HG03196 (cell line): ENCODE results near the gene SERPINA4.
"Not testable (repeated sequence)": the region's sequence is repeated elsewhere in the genome, so short reads cannot be mapped to it uniquely, and the experiment has no call there.

Experiments
- ATAC-seq: cut with Tn5 transposase; IDR thresholded peaks from one replicate; pipeline ENCODE4 v1.9.1; 2021; ENCODE audit not compliant: unreplicated experiment

SERPINA4 gene

DNA sequence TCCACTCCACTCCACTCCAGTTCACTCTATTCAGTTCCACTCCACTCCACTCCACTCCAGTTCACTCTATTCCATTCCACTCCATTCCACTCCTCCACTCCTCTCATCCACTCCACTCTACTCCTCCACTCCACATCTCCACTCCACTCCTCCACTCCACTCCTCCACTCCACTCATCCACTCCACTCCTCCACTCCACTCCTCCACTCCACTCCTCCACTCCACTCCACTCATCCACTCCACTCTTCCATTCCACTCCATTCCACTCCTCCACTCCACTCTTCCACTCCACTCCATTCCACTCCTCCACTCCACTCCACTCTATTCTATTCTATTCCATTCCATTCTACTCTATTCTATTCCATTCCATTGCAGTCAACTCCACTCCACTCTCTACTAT is 29.8 kb downstream of the SERPINA4 start:
- ATAC-seq, result no peak

DNA sequence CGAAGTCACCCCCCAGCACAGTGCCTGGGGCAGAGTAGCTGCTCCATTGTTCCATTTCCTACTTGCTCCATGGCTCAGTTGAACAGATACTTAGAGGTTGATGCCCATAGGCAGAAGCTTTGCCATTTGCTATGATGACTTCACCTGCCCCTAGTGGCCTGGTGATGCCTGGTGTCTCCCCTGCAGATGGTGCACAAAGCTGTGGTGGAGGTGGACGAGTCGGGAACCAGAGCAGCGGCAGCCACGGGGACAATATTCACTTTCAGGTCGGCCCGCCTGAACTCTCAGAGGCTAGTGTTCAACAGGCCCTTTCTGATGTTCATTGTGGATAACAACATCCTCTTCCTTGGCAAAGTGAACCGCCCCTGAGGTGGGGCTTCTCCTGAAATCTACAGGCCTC is 30.6 kb downstream of the SERPINA4 start:
- no peak for ATAC-seq

DNA sequence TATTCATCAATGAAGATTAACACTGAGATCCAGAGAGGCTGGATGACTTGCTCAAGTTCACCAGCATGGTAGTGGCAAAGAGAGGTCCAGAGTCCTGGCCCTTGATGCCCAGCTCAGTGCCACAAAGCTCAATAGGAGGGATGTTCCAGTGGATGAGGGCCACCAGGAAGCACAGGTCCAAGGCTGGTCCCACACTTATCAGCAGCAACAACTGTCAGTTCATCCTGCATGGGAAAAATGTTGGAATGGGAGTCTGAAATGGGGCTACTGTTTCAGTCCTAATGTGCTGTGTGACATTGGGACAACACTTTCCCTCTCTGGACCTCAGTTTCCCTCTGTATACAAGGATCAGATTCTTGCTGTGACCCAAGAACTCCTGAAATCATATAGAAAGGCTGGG is 31.2 kb downstream of the SERPINA4 start:
- no peak for ATAC-seq

DNA sequence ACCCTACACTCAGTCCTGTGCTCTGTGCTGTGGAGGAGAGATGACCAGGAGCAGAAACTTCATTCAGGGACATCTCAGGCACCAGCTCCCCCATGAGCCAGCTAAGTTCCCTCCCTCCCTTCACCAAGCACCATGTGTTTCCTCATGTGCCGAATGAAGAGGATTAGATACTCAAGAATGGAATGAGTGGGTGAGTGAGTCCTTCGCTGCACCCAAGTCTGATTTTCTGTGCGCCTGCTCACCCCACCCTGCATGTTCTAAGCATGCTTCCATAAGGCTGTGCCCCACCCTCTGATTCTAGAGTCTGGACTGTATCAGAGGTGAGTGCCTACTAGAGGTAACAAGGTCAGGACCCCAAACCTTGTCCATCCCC is 32.1 kb downstream of the SERPINA4 start:
- ATAC-seq, result no peak

DNA sequence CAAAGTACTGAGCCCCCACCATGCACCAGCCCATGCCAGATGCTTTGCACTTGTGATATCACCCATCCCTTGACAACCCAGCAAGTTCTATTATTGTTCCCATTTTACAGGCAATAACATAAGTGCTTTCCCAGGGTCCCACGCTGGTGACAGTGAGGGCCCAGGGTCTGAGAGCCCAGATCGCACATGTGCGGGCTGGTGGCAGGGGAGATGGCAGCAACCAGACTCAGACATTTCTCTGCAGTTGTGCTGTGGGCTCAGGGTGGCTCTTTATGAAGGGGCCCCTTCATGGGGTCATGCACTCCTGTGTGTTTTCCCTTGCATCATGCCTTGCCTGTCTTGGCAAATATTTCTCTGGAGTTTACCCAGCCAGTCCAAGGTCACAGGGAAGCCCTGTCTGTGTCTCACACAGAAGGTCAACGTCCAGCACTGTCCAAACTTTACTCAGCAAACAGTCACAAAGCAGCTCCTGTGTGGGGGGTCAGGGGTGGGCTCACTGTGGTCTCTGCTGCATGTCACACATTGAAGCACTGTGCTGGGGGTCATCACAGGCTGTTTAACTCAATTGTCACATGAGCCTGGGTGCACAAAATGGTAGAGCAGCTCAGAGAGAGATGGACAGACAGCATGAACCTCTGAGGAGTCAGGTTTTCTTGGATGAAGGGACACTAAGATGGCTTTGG is 32.6 kb downstream of the SERPINA4 start:
- no peak for ATAC-seq

DNA sequence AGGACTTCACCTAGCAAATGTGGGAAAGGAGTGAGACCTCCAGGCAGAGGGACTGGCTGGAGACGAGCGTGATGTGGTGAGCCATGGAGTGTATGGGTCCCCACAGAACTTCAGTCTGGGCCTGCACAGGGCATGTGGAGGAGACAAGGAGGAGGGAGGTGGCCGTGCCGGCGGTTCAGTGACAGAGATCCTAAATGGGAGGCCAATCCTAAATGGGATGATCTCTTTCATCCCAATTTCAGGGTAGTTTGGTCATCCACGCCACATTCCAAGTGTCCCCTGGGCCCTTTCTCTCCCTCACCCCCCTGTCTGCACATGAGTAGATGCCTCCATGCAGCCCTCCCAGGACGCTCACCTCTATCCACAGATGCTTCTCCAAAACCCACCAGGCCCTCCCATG is 33.2 kb downstream of the SERPINA4 start:
- ATAC-seq, result no peak

DNA sequence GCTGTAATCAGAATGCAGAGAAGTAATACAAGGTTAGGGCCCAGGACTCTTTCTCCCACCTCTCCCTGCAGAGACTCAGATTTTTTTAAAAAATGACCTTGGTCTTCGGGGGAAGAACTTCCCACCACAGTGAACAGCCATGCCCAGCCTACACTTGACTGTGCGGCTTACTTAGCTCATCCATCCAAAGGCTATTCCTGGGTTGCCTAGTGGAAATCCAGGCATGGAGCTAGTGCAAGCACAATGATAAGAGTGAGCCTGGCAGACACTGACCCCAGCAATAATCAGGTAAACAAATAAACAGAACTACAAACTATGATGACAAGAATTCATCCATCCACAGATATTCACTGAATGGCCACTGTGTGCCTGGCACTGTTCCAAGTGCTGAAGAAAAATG is 34.7 kb downstream of the SERPINA4 start:
- ATAC-seq, result no peak

DNA sequence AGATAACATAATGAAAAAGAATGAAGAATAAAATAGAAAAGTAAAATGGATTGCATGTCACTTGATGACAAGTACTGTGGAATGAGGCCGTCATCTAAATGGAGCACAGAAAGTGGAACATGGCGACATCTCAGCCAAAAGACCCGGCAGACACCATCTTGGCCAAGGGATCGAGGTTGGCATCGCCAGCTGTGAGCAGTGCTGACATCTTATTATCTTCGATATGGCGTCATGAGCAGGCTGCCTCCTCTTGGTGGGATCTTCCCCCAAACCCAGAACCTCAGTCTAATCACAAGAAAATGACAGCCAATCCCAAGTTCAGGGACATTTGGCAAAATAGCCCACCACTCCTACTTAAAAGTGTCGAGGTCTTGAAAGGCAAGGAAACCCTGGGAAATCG is 35.1 kb downstream of the SERPINA4 start:
- ATAC-seq, result no peak

DNA sequence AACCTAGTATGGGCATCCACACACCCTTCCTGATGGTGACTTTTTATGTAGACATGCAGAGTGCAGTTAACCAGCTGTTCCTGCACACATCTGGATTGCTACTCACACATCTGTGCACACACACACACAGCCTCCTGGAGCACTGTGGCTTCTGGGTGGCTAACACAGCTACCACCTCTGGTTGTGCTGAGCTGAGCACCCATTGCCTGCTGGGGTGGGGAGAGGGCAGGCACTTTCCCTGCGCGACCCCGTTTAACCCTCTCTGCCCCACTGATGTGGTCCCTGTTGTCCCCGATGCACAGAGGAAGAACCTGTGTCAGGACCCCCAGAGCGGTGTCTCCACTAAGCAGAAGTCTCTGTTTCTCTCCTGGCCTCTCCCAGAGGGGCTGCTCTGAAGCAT is 36.5 kb downstream of the SERPINA4 start:
- ATAC-seq, result no peak

DNA sequence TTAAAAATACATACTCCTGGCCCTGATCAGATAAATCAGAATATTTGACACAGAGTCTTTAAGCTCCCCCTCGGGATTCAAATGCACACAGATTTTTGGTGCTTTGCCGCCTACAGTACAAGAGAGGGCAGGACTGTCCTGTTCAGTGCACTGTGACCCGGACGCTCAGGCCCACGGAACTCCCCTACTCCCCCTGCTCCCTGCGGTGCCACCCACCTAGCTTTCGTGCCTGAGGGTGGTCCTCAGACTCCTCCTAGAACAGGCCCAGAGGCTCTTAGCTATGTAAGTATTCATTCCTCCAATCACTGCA is 37.2 kb downstream of the SERPINA4 start:
- ATAC-seq, result no peak

DNA sequence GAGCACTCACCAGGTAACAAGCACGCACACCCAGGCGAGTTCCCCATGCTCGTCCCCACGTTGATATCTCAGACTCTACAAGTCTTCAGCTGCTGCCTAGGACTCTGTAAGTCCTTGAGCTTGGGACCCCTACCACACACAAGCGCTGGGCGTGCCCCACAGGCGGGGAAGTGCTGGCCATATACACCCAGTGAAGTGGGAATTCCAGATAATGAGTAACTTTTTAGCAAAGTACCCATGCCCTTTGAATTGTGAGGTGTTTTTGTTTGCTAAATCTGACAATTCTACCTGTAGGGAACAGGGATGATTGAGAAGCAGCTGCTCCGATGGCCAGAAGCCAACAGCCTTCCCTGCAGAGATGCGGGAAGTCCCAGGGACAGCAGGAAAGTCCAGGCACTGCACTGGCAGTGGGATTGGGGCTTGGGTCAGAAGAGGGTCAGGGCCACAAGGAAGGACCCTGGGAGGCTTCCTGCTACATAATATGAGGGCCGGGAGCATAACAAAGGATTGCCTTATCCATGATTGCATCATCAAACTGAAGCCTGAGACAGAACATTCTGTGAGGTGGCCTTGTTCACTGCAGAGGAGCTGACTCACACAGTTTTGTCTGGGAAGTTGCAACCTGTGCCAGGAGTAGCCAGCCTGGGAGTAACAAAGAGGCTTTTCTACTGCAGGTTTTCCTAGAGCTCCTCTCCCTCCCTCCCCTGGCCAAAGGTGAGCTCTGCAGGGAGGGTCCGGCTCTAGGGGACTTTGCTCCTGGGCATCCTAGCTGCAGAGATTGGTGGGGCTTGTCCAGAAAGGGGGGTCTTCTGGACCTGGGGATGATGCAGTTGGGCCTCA is 37.8 kb downstream of the SERPINA4 start:
- no peak for ATAC-seq

DNA sequence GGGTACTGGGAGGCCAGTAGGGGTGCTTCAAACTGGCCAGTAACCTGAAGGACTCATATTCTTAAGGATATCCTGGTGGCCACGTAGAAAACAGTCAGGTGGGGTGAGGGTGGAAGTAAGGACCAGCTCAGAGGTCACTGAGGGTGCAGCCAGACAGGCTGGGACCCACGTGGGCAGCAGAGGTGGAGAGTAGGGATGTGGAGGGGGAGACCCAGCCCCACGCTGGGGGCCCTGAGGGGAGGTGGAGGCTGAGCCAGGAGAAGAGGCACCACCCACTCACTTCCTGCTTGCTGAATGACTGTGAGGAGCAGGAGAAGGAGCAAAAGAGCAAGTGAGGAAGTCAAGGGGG is 38.4 kb downstream of the SERPINA4 start:
- no peak for ATAC-seq

DNA sequence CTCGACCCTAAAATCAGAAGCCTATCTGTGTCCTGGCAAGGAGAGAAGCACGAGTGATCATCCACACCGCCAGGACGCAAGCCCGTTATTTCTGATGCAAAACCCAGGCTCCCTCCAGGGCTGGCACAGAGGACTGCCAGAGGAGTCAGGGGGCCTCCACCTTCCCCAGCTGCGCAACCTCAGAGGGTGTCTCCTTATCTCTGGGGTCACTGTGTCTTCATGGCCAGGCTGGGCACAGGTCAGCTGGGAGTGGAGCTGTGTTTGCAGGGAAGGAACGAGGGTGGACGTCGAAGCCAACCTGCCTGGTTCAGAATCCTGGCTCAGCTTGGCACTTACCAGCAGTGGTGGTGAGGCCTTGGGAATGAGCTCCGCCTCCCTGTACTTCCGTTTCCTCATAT is 38.9 kb downstream of the SERPINA4 start:
- ATAC-seq, result no peak

DNA sequence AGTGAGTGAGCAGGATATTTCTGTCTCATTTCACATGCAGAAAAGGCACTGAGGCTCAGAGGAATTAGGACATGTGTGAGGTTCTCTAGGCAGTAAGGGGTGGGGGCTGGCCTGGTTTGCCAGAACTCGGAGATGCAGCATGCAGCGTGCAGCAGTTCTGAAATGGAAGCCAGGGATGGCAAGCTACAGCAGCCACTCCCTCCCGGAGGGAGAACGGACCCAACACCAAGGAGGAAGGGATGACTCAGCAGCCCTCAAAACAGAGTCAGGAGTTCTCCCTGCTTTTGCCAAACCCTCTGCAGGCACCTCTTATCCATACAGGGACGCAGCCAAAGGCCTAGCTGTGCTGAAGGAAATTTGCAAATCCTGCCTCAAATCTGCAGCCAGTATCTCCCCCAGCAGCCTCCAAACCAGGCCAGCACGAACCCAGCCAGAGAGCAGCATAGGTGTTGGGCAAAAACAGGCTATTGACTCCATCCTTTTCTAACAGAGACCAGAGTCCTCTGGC is 40.7 kb downstream of the SERPINA4 start:
- ATAC-seq, result no peak

DNA sequence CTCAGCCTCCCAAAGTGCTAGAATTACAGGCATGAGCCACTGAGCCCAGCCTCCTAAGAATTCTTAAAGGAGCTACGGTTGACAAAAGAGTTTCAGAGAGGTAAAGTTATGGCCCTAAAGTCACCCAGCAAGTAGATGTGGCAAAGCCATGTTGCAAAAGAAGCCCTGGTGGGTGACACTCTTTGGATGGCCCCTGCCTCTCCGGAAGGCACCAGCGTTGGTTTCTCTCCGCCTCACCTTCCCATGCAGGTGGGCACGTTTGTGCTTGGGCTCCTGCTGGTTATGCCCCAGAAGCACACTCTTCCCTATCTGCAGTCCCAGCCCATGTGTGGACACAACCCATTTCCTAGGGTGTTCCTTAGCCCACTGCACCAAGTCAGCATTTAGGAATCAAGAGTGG is 41.5 kb downstream of the SERPINA4 start:
- ATAC-seq, result no peak

DNA sequence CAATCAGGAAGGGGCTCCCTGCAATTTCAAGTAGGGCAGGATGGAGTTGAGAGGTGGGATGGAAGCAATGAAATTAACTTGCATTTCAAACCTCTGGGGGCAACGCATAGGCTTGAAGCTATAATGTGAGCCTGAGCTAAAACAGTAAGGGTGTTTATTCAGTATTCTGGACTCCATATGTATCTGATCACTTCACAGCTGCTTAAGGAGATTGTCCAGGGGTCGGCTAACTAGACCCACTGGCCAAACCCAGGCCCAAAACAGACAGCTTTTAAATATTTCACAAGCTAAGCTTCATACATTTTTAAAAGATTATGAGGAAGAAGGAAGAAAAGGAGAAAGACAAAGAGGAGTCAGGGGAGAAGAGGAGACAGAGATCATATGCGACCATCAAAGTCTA is 44.1 kb downstream of the SERPINA4 start:
- no peak for ATAC-seq

DNA sequence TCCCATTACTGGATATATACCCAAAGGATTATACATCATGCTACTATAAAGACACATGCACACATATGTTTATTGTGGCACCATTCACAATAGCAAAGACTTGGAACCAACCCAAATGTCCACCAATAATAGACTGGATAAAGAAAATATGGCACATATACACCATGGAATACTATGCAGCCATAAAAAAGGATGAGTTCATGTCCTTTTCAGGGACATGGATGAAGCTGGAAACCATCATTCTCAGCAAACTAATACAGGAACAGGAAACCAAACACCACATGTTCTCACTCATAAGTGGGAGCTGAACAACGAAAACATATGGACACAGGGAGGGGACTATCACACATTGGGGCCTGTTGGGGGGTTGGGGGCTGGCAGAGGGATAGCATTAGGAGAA is 47.7 kb downstream of the SERPINA4 start:
- not testable (repeated sequence) for ATAC-seq

DNA sequence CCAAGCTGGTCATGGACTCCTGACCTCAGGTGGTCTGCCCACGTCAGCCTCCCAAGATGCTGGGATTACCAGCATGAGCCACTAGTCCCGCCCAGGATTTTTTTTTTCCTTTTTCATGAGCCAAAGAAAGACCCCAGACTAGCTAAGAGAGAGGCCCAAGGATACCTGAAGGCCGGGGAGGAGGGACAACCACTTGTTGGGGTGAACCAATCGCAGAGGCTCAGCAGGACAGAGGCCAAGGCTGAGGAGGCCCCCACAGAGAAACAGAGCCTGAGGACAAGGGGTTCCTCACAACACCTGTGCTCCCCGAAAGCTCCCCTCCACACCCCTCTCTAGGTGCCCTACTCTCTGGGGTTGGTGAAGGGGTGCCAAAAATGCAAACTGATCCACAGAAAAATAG is 49.9 kb downstream of the SERPINA4 start:
- ATAC-seq, result no peak

DNA sequence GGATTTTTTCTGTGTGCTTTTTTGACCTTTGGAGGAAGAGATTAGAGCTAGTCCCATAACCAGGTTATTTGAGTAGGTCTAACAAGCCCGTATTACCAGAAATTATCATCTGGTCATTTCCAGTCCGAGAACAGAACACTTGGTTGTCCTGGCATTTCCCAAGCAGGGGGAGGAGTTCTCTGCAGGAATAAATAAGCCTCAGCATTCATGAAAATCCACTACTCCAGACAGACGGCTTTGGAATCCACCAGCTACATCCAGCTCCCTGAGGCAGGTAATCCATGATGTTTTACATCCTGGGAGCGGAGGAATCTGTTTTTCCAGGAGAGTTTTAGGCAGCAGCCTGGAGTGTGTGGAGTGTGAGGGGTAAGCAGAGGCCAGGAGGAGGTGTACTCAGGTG is 50.9 kb downstream of the SERPINA4 start, which contains the start of gene SERPINA3:
Gene SERPINA3, plus strand, starts transcription at position 218 of the 400 bp plus-strand sequence. CDS start 2,051 bp downstream, outside the sequence.
- no peak for ATAC-seq

DNA sequence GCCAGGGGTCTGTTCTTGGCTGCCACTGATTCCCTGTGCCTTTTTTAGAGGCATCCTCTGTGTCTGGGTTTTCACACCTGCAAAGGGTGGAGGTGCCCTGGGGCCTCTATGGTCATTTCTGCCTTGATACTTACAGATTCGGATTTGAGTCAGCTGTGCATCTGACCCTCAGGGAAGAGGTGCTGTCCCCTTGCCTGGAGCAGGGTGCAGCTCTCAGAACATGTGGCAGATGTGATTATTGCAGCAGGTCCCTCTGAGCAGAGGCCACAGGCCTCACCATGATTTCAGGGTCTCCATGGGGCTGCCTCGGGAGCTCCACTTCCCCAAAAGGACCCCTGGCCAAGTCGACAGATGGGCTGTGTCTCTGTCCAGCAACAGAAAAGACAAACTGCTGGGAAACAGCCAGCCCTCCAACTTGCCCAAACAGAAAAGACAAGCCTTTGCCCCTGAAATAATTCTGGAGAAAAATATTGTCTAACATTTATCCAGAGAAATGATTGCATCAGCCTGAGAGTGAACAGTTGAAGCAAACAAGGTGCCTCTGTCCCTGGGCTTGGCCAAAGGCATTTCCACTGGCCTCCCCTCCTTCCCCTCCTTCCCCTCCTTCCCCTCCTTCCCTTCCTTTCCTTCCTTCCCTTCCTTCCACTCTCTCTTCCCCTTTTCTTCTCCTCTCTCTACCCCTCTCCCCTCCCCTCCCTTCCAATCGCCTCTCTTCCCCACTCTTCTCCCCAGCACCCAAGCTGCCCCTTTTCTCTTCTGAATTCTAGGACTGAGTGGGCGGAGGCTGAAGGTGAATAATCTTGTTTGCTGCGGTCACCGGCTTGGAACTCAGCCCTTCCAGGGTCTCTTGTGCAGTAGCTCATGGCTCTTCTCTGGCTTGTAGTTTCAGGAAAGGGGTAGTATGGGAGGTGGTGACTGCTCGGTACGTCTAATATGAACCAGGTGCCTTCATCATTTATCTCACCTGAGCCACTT is 51.6 kb downstream of the SERPINA4 start:
- no peak for ATAC-seq
